ENCODE measurements around the gene ADCY4.
"Not testable (repeated sequence)": the region's sequence is repeated elsewhere in the genome, so short reads cannot be mapped to it uniquely, and the experiment has no call there.

Gene ADCY4

GRCh38 chr14:24334431-24335291 lies at the start of gene ADCY4:
TSS of gene ADCY4 (minus strand) at chr14:24335071. CDS start at chr14:24334652, 419 bp downstream.
- no peak for DNase-seq

- no peak for DNase-seq
Observed at GRCh38 chr14:24384169-24384568, 49.3 kb upstream of the ADCY4 start.

DNA sequence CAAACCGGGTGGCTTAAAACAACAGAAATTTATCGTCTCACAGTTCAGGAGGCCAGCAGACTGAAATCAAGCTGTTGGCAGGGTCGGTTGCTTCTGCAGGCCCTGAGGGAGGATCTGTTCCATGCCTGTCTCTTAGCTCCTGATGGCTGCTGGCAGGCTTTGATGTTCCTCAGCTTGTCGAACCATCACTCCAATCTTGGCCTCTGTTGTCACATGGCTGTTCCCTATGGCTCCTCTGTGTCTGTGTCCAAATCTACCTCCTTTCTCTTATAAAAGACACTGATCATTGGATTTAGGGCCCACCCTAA lies 47.1 kb upstream of the ADCY4 start:
- DNase-seq = no peak

- no peak for DNase-seq
Observed at GRCh38 chr14:24381363-24382063, 46.6 kb upstream of the ADCY4 start.

DNA sequence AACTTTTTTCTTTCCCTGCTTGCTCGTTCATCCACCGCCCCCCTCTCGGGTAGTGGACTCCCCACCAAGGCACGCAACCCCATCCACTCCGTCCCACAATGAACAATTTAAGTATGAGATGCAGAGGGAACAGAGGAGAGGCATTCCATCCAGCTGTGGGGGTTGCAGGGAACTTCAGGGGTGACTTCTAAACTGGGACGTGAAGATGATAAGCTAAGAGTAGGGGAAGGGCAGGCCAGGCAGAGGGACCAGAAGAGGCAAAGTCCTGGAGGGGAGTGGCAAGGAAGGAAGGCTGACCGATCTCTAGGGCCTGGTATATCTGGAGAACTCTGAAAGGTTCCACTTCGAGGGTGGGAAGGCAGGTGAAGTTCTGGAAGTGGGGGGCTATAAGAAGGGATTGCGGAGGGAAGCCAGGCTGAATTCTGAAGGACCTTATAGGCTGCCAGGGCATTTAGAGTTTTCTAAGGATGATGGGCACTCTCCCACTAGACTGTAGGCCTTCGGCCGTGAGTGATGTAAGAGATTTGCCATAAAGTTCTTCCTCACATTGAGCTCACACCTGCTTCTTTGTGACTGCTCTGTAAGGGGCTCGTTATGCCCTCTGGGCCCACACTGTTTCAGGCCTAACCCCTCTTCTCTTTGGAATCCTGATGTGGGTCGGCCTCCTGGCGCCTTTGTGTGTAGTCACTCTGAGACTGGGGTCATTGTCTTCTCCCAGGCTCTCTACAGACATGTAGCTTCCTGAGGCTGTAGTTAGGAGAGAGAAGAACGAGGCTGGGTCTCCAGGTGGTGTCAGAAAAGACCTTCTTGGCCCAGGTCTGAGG lies 45.2 kb upstream of the ADCY4 start:
- no peak for DNase-seq

DNA sequence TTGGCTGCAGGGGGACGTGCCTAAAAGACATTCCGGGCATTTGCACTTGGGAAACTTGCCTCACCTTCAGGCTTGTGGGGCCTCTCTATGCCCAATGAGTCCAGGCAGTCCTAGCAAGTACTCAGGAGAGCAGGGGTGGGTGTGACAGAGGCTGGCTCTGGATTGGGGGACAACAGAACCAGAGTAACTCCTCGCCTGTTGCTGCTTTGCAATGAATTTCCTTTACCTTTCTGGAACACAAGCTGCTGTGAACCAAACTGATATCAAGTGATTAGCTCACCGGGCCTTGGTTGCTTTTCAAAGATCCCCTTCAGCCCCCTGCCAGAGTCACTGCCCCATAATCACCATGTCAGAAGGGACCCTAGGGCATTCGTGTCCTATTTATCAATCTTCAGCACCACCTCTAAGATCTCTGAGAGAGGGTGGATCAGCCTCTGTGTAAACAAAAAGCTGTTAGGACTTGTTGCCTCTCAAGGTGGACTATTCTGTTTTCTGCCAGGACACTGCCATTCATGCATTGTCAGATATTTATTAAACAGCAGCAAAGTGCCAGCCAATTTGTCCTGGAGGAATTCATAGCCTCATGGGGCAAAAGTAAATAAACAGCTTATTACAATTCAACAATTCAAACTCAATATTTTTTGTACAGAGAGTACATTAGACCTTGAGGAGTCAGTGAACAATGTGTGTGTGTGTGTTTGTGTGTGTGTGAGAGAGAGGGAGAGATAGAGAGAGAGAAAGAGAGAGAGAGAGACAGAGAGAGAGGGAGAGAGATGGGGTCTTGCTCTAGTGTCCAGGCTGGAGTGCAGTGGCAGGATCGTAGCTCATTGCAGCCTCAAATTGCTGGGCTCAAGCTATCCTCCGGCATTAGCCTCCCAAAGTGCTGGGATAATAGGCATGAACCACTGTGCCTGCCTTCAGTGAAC lies 44.4 kb upstream of the ADCY4 start:
- DNase-seq = no peak

DNA sequence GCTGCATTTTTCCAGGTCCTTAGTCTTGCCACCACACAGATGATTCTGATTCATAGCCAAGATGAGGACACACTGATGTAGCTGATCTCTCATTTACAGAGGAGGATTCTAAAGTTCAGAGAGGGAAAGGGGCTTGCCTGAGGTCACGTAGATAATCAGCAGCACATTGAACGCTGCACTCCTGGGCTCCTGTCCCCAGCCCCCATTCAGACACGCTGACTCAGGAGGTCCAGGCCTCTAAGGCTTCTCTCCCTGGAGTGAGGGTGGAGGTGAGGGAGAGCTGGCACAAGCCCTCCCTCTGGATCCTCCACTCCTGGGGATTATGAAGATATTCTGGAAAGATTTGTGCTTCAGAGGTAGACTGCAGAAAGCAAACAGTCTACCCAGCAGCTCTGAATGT lies 43.5 kb upstream of the ADCY4 start:
- DNase-seq = no peak

GRCh38 chr14:24377657-24378056 lies 42.8 kb upstream of the ADCY4 start:
- DNase-seq = peak; percentile 83

DNA sequence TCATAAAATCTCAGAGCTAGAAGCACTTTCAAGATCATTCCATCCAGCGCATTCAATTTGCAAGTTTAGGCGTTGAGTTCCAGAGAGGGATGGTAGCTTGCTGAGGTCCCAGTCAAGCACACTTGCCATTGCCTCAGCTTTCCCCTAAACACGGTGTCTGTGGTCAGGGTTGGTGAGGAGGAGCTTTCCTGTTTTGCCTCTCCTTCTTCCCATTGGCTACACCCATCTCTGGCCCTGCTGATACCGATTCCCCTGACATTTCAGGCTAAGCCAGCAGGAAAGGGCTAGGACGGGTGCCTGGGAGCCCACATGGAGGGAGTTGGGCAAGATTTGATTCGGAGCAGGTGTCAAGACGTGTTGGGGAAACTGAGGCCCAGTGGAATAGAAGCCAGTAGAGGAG lies 42.3 kb upstream of the ADCY4 start:
- DNase-seq = peak; percentile 52

- no peak for DNase-seq
Observed at GRCh38 chr14:24376448-24377070, 41.7 kb upstream of the ADCY4 start.

- no peak for DNase-seq
Observed at GRCh38 chr14:24372701-24373416, 38.0 kb upstream of the ADCY4 start.

GRCh38 chr14:24371605-24372004 lies 36.7 kb upstream of the ADCY4 start:
- not testable (repeated sequence) for DNase-seq

DNA sequence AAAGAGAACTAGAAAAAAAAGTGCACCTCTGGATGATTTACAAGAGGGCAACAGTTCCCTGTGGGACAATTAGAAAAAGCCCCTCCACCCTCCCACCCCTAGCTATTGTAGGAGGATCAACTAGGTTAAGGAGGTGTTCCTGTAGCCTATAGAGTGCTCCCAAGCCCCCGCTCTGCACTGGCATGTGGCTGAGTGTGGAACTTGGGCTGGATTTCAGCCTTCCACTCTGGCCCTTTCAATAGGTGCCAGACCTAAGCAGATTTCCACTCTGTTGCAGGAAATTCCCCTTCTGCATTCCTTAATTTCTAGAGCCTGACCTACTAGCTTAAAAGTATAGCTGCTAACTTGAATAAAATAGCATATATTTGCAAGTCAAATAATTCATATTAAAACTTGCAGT lies 35.9 kb upstream of the ADCY4 start:
- DNase-seq = no peak

- no peak for DNase-seq
Observed at GRCh38 chr14:24369907-24370687, 35.2 kb upstream of the ADCY4 start.

- DNase-seq = no peak
Observed at GRCh38 chr14:24369463-24369862, 34.6 kb upstream of the ADCY4 start.

DNA sequence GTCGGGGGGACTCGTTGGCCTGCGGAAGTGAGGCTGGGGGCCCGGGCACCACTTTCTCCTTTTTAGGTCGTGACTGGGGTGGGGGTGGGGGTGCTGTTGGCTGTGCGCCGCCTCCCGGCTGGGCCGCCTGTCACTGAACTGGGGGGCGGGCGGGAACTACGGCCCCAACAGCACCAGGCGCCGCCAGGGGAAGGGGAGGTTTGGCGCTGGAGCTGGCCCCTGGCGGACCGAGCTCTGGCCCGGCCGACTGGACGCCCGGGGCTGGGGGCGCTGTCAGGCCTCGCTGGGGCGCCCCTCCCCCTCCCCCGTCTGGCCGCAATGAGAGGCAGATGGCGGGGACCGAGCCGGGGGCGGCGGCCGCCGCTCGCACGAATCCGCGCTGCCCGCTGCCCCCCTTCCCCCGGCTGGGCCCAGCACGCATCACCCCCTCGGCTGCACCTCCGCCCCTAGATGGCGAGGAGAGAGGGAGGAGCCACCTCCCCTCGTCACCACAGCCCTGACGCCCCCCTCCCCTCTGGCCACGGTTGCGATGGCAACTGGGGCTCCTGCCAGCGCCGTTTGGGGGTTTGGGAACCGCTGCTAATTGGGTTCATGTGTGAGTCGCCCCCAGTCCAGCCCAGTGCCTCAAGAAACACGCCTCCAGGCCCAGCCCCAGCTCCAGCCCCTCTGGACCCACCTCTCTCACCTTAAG lies 33.8 kb upstream of the ADCY4 start:
- peak; percentile 62 for DNase-seq

GRCh38 chr14:24368212-24368561 lies 33.3 kb upstream of the ADCY4 start:
- DNase-seq = no peak

GRCh38 chr14:24367514-24368211 lies 32.8 kb upstream of the ADCY4 start, which contains the start of gene NFATC4:
TSS of gene NFATC4 (plus strand) at chr14:24368184. CDS start at chr14:24368341, 157 bp downstream.
- DNase-seq = peak; percentile 71
